HFFc6 (cell line): ENCODE data around the gene PDZD2. TPM values are rescaled to one million over a fixed set of nuclear protein-coding genes. Genes with fewer than 3 reads are reported as not detected.

Experiments used
- DNase-seq: peaks from one replicate; pipeline ENCODE4 v3.0.0-alpha.2; 2018
- H3K27ac Mint-ChIP-seq: 2 replicates; pipeline ENCODE4 v1.8.0; 2020; ENCODE audit warnings: mild to moderate bottlenecking, mixed read lengths
- H3K27me3 Mint-ChIP-seq: 2 replicates; pipeline ENCODE4 v1.8.0; 2021; ENCODE audit warnings: mild to moderate bottlenecking, moderate library complexity, mixed read lengths; ENCODE audit not compliant: insufficient read depth
- H3K36me3 Mint-ChIP-seq: 2 replicates; pipeline ENCODE4 v1.8.0; 2021; ENCODE audit warnings: low read depth, mixed read lengths
- H3K4me1 Mint-ChIP-seq: 2 replicates; pipeline ENCODE4 v1.8.0; 2020; ENCODE audit warnings: low read depth, mixed read lengths
- H3K4me3 Mint-ChIP-seq: 2 replicates; pipeline ENCODE4 v1.8.0; 2020; ENCODE audit warnings: mild to moderate bottlenecking, moderate library complexity, mixed read lengths
- H3K9me3 Mint-ChIP-seq: 2 replicates; pipeline ENCODE4 v1.8.0; 2020; ENCODE audit warnings: mild to moderate bottlenecking, mixed read lengths
- CTCF ChIP-seq: fragments of 200-600 bp; sonication (generic); IDR thresholded peaks from 2 replicates; pipeline ENCODE4 v1.5.0; 2021; ENCODE audit warnings: antibody characterized with exemption, mild to moderate bottlenecking
- total RNA-seq, 6 experiments: library from RNA; stranded (reverse); fragmentation: NEBNext Ultra II Directional; extraction: Animal tissue kit (Norgen Biotek cat#: 25700); gene quantifications; 2 replicates in 1 of 6; 3 replicates in 5 of 6; pipeline ENCODE4 v1.2.3, GENCODE V29; 2021

PDZD2 gene
- total RNA-seq, 6 experiments from 2014 or later, result 0.02 to 0.12 (median 0.09) TPM

- Mint-ChIP-seq H3K9me3 (no peaks in the 10 kb centered on the region), H3K27ac (no peak overlapping the region), H3K4me3 (no peak overlapping the region), H3K27me3 (peaks cover 10% of the 10 kb centered on the region; the same call in 1 of the 2 replicates), H3K36me3 (no peaks in the 10 kb centered on the region), H3K4me1 (no peaks in the 10 kb centered on the region)
- TF ChIP-seq CTCF, result no peak
- DNase-seq, result no peak
These were observed 194.8 kb downstream of the PDZD2 start for GRCh38 chr5:31833710-31834109.

GRCh38 chr5:31844622-31845345 is 205.9 kb downstream of the PDZD2 start:
- H3K27me3 Mint-ChIP-seq, result peaks cover 10% of the 10 kb centered on the region
- H3K27ac Mint-ChIP-seq, result no peak overlapping the region
- no peaks in the 10 kb centered on the region for H3K4me1 Mint-ChIP-seq
- no peak for TF ChIP-seq CTCF
- no peak overlapping the region for H3K4me3 Mint-ChIP-seq
- H3K9me3 Mint-ChIP-seq, result no peaks in the 10 kb centered on the region
- DNase-seq, result no peak
- H3K36me3 Mint-ChIP-seq, result no peaks in the 10 kb centered on the region

GRCh38 chr5:31845361-31845760 is 206.4 kb downstream of the PDZD2 start:
- Mint-ChIP-seq H3K4me3 (no peak overlapping the region), H3K36me3 (no peaks in the 10 kb centered on the region), H3K27me3 (peaks cover 10% of the 10 kb centered on the region), H3K9me3 (no peaks in the 10 kb centered on the region), H3K27ac (no peak overlapping the region), H3K4me1 (no peaks in the 10 kb centered on the region)
- no peak for TF ChIP-seq CTCF
- no peak for DNase-seq

- H3K4me1 Mint-ChIP-seq, result no peaks in the 10 kb centered on the region
These were observed 208.0 kb downstream of the PDZD2 start for GRCh38 chr5:31846934-31847333.

GRCh38 chr5:31847354-31847753 is 208.4 kb downstream of the PDZD2 start:
- no peaks in the 10 kb centered on the region for H3K36me3 Mint-ChIP-seq
- no peak overlapping the region for H3K4me3 Mint-ChIP-seq
- TF ChIP-seq CTCF, result no peak
- no peak overlapping the region for H3K27ac Mint-ChIP-seq
- H3K27me3 Mint-ChIP-seq, result peaks cover 10% of the 10 kb centered on the region
- H3K4me1 Mint-ChIP-seq, result no peaks in the 10 kb centered on the region
- H3K9me3 Mint-ChIP-seq, result no peaks in the 10 kb centered on the region
- no peak for DNase-seq

More at GRCh38 chr5:31846934-31847333, 208.0 kb downstream of the PDZD2 start:
- no peak overlapping the region for H3K27ac Mint-ChIP-seq
- H3K4me3 Mint-ChIP-seq, result no peak overlapping the region
- no peak for DNase-seq
- H3K9me3 Mint-ChIP-seq, result no peaks in the 10 kb centered on the region
- peaks cover 10% of the 10 kb centered on the region for H3K27me3 Mint-ChIP-seq
- no peaks in the 10 kb centered on the region for H3K36me3 Mint-ChIP-seq
- no peak for TF ChIP-seq CTCF
